HEK293T (cell line): ENCODE results near the gene TUBB3.

Experiments used
- CTCF ChIA-PET: fragments of 350-600 bp; formaldehyde crosslinking; extraction: SDS; loops from one replicate; lab custom pipeline; 2021; ENCODE audit warnings: antibody characterized with exemption, inconsistent platforms; lab: Yijun Ruan, JAX
- POLR2A ChIA-PET: fragments of 350-600 bp; formaldehyde crosslinking; extraction: SDS; loops from one replicate; lab custom pipeline; 2020; ENCODE audit warnings: antibody characterized with exemption, inconsistent platforms; lab: Yijun Ruan, JAX
- DNase-seq: peaks from one replicate; pipeline ENCODE4 v3.0.0; 2012; ENCODE audit warnings: mixed read lengths; ENCODE audit errors: extremely low spot score
- ARNT ChIP-seq: fragments of 450-650 bp; IDR thresholded peaks from 2 replicates; pipeline ENCODE4 v1.6.1; 2017; ENCODE audit warnings: mild to moderate bottlenecking
- BHLHE40 ChIP-seq: fragments of 450-650 bp; IDR thresholded peaks from 2 replicates; pipeline ENCODE4 v1.6.1; 2016; ENCODE audit warnings: mild to moderate bottlenecking, moderate library complexity, borderline replicate concordance
- CTBP1 ChIP-seq: fragments of 450-650 bp; IDR thresholded peaks from 2 replicates; pipeline ENCODE4 v1.6.1; 2016; ENCODE audit warnings: borderline replicate concordance
- ELF4 ChIP-seq: fragments of 450-650 bp; IDR thresholded peaks from 2 replicates; pipeline ENCODE4 v1.6.1; 2017; ENCODE audit warnings: antibody characterized with exemption
- FOXA1 ChIP-seq: fragments of 450-650 bp; IDR thresholded peaks from 2 replicates; pipeline ENCODE4 v1.6.1; 2016; ENCODE audit warnings: mild to moderate bottlenecking
- FOXK2 ChIP-seq: fragments of 450-650 bp; IDR thresholded peaks from 2 replicates; pipeline ENCODE4 v1.6.1; 2016; ENCODE audit warnings: mild to moderate bottlenecking
- FOXM1 ChIP-seq: fragments of 450-650 bp; IDR thresholded peaks from 2 replicates; pipeline ENCODE4 v1.6.1; 2017; ENCODE audit warnings: mild to moderate bottlenecking, borderline replicate concordance
- HDGF ChIP-seq: fragments of 450-650 bp; IDR thresholded peaks from 2 replicates; pipeline ENCODE4 v1.6.1; 2017; ENCODE audit warnings: antibody characterized with exemption, borderline replicate concordance
- L3MBTL2 ChIP-seq: fragments of 450-650 bp; conservative IDR thresholded peaks from 2 replicates; pipeline ENCODE4 v1.6.1; 2016; ENCODE audit warnings: mild to moderate bottlenecking
- LEF1 ChIP-seq: fragments of 450-650 bp; IDR thresholded peaks from 2 replicates; pipeline ENCODE4 v1.6.1; 2017; ENCODE audit warnings: mild to moderate bottlenecking, borderline replicate concordance
- NFRKB ChIP-seq: fragments of 450-650 bp; IDR thresholded peaks from 2 replicates; pipeline ENCODE4 v1.6.1; 2016; ENCODE audit warnings: mild to moderate bottlenecking, moderate library complexity
- SP1 ChIP-seq: fragments of 450-650 bp; IDR thresholded peaks from 2 replicates; pipeline ENCODE4 v1.6.1; 2017
- SUZ12 ChIP-seq: fragments of 450-650 bp; IDR thresholded peaks from 2 replicates; pipeline ENCODE4 v1.6.1; 2016; ENCODE audit warnings: mild to moderate bottlenecking
- TARDBP ChIP-seq: fragments of 450-650 bp; IDR thresholded peaks from 2 replicates; pipeline ENCODE4 v1.6.1; 2016
- ZNF384 ChIP-seq: fragments of 450-650 bp; IDR thresholded peaks from 2 replicates; pipeline ENCODE4 v1.6.1; 2016
- TF ChIP-seq, protein P1 (sequence below): fragments of 450-650 bp; IDR thresholded peaks from 2 replicates; pipeline ENCODE4 v1.6.1; 2016

The TUBB3 gene

GRCh38 chr16:89884041-89884421 is 39.1 kb upstream of the TUBB3 start:
- no peak for DNase-seq
- ChIA-PET CTCF (no interaction called here), POLR2A (no interaction called here)
- TF ChIP-seq NFRKB (no peak), FOXK2 (no peak), BHLHE40 (no peak), SUZ12 (no peak), FOXA1 (no peak), ARNT (no peak), L3MBTL2 (no peak), CTBP1 (no peak), LEF1 (no peak), ELF4 (no peak)

DNA sequence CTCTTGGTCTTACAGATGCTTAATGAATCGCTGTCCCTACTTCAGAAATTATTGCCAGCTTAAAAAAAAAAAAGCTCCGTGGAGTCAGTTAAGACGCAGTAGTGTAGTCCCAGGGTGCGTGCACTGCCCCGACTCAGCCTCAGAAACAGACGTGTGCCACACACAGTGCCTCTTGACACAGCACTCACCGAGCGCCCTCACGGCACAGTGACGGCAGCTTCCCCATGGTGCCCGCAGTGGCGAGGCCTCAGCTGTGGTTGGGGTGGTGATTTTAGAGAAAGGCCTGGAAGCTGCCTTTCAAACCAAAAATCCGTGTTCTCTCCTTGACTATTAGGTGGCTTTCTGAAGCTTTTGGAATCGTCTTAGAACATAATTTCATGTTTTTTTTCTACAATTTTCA is 35.9 kb upstream of the TUBB3 start:
- POLR2A ChIA-PET, result interaction anchor here (0.6 kb wide), 1 partner anchor 197 kb away, joined by 3 read pairs; no protein-coding TSS in a partner anchor
- DNase-seq, result no peak
- CTCF ChIA-PET, result interaction anchor here (0.9 kb wide), 1 partner anchor 23 kb away, joined by 5 read pairs; no protein-coding TSS in a partner anchor
- TF ChIP-seq L3MBTL2 (no peak), NFRKB (no peak), SP1 (no peak), FOXA1 (no peak), ELF4 (no peak), BHLHE40 (no peak), TARDBP (no peak), ZNF384 (no peak), LEF1 (no peak), HDGF (no peak), ARNT (no peak), FOXK2 (no peak), SUZ12 (no peak), FOXM1 (no peak), CTBP1 (no peak)
- TF ChIP-seq, protein P1, sequence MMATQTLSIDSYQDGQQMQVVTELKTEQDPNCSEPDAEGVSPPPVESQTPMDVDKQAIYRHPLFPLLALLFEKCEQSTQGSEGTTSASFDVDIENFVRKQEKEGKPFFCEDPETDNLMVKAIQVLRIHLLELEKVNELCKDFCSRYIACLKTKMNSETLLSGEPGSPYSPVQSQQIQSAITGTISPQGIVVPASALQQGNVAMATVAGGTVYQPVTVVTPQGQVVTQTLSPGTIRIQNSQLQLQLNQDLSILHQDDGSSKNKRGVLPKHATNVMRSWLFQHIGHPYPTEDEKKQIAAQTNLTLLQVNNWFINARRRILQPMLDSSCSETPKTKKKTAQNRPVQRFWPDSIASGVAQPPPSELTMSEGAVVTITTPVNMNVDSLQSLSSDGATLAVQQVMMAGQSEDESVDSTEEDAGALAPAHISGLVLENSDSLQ, result no peak

- POLR2A ChIA-PET, result interaction anchor here (1.6 kb wide), 1 partner anchor 17 kb away, joined by 9 read pairs; the partner anchor contains the start of gene TCF25
- TF ChIP-seq BHLHE40 (no peak), HDGF (no peak), NFRKB (no peak), FOXA1 (no peak), L3MBTL2 (no peak), LEF1 (no peak), CTBP1 (no peak)
- TF ChIP-seq, protein P1, result no peak
Measured at GRCh38 chr16:89890200-89890599, 32.9 kb upstream of the TUBB3 start.

DNA sequence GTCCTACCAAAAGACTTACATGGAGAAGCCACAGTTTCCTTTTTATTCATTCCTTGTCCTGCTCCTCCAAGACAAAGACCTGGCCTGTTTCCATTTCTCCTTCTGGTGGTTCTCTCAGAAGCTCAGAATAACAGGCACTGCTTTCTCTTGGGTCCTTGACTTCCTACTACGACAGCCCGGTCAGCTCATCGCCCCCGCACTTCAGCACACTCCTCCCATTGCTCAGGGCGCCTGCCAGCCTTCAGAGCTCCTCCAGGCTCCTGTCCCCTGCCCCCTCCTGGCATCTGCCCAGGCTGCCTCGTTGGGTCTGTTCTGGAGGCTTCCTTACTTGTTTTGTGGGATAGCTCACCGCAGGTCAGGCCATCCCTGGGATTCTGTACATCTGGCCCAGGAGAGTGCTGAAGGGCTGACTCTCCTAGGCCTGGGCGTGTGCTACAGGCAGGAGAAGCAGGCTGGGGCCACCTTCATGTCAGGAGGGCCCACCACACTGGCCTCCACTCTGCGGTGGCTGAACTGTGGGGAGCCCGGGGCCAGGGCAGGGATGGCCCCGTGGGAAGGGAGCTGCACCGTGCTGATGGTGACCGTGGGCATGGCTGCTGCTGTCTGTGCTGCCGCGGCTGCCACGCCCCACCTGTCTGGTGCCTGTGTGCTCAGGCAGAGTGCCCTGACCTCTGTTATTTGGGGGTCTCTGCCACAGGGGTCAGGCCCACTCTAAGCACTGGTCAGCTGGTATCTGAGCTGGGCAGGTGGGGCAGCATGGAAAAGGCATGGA is 32.1 kb upstream of the TUBB3 start:
- no peak for DNase-seq
- TF ChIP-seq SP1, result no peak
- TF ChIP-seq FOXA1, result no peak
- no peak for TF ChIP-seq SUZ12
- no peak for TF ChIP-seq L3MBTL2
- TF ChIP-seq HDGF, result no peak
- no peak for TF ChIP-seq TARDBP
- no peak for TF ChIP-seq ELF4
- CTCF ChIA-PET, result interaction anchor here (0.5 kb wide), 1 partner anchor 10 kb away, joined by 4 read pairs; no protein-coding TSS in a partner anchor
- POLR2A ChIA-PET, result interaction anchor here (1.6 kb wide), 1 partner anchor 18 kb away, joined by 9 read pairs; the partner anchor contains the start of gene TCF25

More at GRCh38 chr16:89890200-89890599, 32.9 kb upstream of the TUBB3 start:
- DNase-seq, result no peak
- CTCF ChIA-PET, result no interaction called here

- CTCF ChIA-PET, result no interaction called here
- TF ChIP-seq FOXM1, result no peak
- TF ChIP-seq CTBP1, result no peak
- no peak for TF ChIP-seq SP1
- TF ChIP-seq LEF1, result no peak
- TF ChIP-seq BHLHE40, result no peak
- TF ChIP-seq ELF4, result no peak
- TF ChIP-seq SUZ12, result no peak
- no peak for TF ChIP-seq FOXA1
- no peak for TF ChIP-seq L3MBTL2
- TF ChIP-seq HDGF, result no peak
- no peak for TF ChIP-seq NFRKB
- no peak for TF ChIP-seq FOXK2
- no peak for TF ChIP-seq ARNT
- TF ChIP-seq TARDBP, result no peak
- TF ChIP-seq, protein P1, result no peak
- TF ChIP-seq ZNF384, result no peak
- no peak for DNase-seq
Measured at GRCh38 chr16:89892055-89892630, 31.0 kb upstream of the TUBB3 start.

More at GRCh38 chr16:89892055-89892630, 31.0 kb upstream of the TUBB3 start:
- POLR2A ChIA-PET, result interaction anchor here (1.6 kb wide), 1 partner anchor 19 kb away, joined by 9 read pairs; the partner anchor contains the start of gene TCF25
